Activated naive CD4-positive, alpha-beta T cell treated with Interleukin-2 at 50 U/mL for 16 hours (primary cell): ENCODE results near the gene CALCA.
"Not testable (repeated sequence)": the region's sequence is repeated elsewhere in the genome, so short reads cannot be mapped to it uniquely, and the experiment has no call there.

ENCODE experiments used
- DNase-seq: peaks from one replicate; pipeline ENCODE4 v3.0.0-alpha.2; 2020

Gene CALCA

GRCh38 chr11:14971865-14972580 is at the start of gene CALCA:
CALCA (minus strand) TSS chr11:14972351; CDS start chr11:14971192, 1,159 bp downstream.
- no peak for DNase-seq

DNA sequence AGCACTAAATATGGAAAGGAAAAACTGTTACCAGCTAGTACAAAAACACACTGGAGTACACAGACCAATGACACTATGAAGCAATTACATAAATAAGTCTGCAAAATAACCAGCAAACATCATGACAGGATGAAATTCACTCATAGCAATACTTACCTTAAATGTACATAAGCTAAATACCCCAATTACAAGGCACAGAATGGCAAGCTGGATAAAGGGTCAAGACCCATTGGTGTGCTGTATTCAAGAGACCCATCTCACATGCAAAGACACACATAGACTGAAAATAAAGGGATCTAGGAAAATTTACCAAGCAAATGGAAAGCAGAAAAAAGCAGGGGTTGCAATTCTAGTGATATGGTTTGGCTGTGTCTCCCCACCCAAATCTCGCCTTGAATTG is 44.0 kb upstream of the CALCA start:
- DNase-seq = no peak

GRCh38 chr11:15011776-15012345 is 39.7 kb upstream of the CALCA start:
- no peak for DNase-seq

GRCh38 chr11:15010865-15011264 is 38.7 kb upstream of the CALCA start:
- DNase-seq = no peak

- no peak for DNase-seq
These were observed 34.1 kb upstream of the CALCA start for GRCh38 chr11:15006139-15006759.

GRCh38 chr11:14988133-14988532 is 16.0 kb upstream of the CALCA start:
- DNase-seq = not testable (repeated sequence)

- DNase-seq = no peak
These were observed 9.4 kb upstream of the CALCA start for GRCh38 chr11:14981507-14981906.

GRCh38 chr11:14980854-14981253 is 8.7 kb upstream of the CALCA start:
- no peak for DNase-seq

DNA sequence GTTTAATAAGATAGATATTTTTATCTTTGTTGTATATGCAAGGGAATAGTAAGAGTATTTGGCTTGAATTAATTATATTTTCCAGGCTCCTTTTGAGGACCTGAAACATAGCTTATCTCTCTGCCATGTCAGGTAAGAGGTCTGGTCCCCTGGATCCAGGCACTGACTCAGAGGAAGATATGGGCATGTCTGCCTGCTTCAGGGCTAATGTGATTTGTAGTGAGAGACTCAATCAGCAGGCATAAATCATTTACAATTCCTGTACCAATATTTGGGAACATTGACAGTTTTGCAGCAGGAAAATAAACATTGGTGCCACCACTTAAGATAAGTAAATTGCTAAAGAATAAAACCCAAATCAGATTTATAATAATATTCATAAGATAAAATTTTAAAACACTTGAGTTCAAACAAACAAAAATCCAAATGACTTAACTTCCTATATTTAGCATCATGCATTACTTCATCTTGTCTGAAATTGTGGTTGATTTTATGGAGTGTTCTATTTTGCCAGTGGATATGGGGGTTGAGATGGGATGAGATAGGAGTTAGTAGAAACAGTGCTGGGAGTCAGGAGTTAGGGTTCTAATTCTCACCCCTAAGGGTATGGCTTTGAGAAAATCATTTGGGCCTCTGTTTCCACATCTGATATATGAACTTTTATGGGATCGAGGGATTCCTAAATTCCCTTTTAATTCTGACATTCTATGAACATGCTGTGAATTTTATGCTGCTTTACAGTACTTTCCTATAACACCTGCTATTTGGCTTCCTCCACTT is 5.1 kb upstream of the CALCA start:
- no peak for DNase-seq

- DNase-seq = no peak
These were observed 3.1 kb upstream of the CALCA start for GRCh38 chr11:14975252-14975587.

- peak; percentile 63 for DNase-seq
These were observed 2.5 kb upstream of the CALCA start for GRCh38 chr11:14974515-14975251.

- peak; percentile 39 for DNase-seq
These were observed 1.7 kb upstream of the CALCA start for GRCh38 chr11:14973621-14974514.

DNA sequence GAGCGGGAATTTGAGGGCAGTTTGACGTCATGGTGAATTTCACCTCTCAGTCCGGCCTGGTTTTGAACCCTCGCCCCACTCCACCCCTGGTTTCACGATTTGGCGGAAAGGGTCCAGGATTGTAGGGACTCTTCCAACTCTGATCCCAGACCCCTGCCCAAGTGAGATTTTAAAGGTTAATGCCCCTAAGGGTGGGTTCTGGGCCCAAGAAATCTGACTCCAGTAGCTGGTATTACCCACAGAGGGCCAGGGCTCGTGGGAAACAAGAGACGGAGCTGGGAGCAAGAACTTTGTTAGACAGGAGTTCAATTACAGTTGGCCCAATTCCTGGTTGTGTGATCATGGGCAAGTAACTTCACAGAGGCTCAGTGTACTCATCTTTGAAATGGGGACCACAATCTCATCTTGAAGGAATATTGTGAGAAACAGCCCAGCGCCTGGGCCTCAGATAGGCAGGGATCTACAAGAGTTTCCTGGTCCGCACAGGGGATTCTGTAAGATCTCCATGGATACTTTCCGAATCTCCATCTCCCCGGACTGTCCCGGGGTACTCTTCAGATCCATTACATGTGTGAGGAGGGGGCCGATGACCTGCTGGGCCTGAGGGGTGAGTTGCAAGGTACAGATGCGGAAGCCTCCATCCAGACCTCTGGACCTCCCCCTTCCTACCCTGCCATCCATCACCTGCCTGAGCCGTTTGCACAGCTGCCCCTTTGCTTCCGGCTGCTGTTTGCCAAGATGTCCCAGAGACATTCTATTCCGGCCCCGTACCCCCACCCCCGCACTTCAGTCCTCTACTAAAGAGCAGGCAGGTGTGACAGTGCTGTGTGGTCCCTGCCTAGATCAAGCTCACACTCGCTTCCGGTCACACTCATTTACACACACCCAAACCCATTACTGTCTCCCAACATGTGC is 687 bp upstream of the CALCA start:
- DNase-seq = no peak

GRCh38 chr11:14969901-14970323 is 2.2 kb downstream of the CALCA start:
- peak; percentile 50 for DNase-seq

- no peak for DNase-seq
These were observed 4.4 kb downstream of the CALCA start for GRCh38 chr11:14967581-14968243.

- no peak for DNase-seq
These were observed 16.0 kb downstream of the CALCA start for GRCh38 chr11:14956111-14956510.

- no peak for DNase-seq
These were observed 17.6 kb downstream of the CALCA start for GRCh38 chr11:14954581-14954980.

DNA sequence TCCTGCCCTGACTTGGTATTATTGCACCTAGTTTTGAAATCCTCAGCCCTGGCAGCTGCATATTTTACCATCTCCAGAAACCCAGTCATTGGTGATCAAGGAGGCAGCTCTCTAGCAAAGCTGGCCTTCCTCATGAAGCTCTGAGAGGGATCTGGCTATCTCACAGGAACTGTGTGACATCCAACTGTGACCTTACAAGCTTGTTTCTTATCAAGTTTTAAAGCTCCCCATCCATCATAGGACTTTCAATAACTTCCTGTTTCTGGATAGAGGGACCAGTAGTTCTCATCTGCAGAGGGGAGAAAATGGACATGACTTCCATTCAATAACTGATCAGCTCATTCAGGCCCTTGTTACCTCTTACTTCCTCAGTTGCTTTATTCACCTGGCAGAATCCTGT is 18.2 kb downstream of the CALCA start:
- DNase-seq = no peak

- DNase-seq = no peak
These were observed 22.6 kb downstream of the CALCA start for GRCh38 chr11:14949437-14950147.
